ENCODE data around the gene WDR4.
"Not testable (repeated sequence)": the region's sequence is repeated elsewhere in the genome, so short reads cannot be mapped to it uniquely, and the experiment has no call there.

WDR4 gene

DNA sequence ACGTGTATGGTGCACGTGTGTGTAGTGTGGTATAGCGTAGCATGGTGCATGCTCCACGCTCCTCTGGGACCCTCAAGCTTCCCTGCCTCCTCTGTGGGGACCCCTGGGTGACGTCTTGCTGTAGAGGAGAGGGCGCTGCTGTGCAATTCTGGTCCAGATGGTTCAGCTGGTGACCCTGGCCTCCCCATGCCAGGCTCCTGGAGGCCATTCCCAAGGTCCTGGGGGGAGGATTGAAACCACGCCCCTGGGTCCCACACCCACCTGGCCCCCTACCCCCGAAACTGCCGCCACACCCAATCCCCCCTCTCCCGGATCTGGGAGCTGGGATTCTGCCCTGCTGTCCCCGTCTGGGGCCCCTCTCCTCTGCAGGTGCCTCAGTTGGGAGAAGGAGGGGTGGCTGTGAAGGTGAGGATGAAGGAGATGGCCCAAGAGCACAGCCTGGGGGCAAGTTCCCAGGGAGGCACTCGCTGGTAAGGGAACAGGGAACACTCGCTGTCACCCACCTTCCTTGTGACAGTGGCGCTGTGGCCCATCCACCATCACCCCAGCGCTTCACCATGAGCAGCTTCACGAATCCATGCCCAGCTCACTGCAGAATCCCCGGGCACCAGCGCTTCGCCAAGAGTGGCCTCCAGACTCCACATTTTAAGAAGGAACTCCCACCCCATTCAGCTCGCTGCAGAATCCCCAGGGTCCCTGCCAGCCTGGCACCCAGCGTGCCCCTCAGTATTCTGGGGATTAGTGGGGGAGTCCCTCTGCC, 38.0 kb downstream of the WDR4 start:
- H3K4me3 ChIP-seq (ENCODE audit: low read length): no peak overlapping the region
- TF ChIP-seq, protein P1, sequence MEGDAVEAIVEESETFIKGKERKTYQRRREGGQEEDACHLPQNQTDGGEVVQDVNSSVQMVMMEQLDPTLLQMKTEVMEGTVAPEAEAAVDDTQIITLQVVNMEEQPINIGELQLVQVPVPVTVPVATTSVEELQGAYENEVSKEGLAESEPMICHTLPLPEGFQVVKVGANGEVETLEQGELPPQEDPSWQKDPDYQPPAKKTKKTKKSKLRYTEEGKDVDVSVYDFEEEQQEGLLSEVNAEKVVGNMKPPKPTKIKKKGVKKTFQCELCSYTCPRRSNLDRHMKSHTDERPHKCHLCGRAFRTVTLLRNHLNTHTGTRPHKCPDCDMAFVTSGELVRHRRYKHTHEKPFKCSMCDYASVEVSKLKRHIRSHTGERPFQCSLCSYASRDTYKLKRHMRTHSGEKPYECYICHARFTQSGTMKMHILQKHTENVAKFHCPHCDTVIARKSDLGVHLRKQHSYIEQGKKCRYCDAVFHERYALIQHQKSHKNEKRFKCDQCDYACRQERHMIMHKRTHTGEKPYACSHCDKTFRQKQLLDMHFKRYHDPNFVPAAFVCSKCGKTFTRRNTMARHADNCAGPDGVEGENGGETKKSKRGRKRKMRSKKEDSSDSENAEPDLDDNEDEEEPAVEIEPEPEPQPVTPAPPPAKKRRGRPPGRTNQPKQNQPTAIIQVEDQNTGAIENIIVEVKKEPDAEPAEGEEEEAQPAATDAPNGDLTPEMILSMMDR (conservative IDR thresholded peaks at IDR 0.05; ENCODE audit: low read length): no peak
- DNase-seq (ENCODE audit: low read depth): no peak

DNA sequence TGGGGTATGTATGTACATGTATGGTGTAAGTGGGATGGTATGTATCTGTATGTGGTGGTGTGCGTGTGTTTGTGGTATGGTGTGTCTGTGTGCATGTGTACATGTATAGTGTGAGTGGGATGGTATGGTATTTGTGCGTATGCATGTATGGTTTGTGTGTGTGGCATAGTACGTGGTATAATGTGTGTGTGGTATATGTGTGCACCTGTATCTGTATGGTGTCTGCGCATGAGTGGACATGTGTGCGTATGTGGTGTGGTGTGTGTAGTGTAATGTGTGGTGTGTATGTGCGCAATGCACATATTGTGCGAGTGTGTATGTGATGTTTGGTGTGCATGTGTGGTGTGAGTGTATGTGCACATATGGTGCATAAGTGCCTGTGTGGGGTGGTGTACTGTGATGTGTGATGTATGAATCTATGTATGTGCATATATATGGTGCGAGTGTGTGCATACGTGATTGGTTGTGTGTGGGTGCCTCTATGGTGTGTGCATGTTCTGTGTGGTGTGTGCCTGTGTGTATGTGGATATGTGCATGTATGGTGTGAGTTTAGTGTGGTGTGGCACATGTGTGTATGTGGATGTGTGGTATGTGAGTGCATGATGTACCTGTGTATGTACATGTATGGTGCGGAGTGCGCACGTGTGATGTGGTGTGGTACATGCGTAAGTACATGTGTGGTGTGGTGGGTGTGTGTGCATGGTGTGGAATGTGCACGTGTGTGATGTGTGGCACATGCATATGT, 38.8 kb downstream of the WDR4 start:
- TF ChIP-seq, protein P1 (conservative IDR thresholded peaks at IDR 0.05; ENCODE audit: low read length): no peak
- no peak for DNase-seq (ENCODE audit: low read depth)
- no peak overlapping the region for H3K4me3 ChIP-seq (ENCODE audit: low read length)

DNA sequence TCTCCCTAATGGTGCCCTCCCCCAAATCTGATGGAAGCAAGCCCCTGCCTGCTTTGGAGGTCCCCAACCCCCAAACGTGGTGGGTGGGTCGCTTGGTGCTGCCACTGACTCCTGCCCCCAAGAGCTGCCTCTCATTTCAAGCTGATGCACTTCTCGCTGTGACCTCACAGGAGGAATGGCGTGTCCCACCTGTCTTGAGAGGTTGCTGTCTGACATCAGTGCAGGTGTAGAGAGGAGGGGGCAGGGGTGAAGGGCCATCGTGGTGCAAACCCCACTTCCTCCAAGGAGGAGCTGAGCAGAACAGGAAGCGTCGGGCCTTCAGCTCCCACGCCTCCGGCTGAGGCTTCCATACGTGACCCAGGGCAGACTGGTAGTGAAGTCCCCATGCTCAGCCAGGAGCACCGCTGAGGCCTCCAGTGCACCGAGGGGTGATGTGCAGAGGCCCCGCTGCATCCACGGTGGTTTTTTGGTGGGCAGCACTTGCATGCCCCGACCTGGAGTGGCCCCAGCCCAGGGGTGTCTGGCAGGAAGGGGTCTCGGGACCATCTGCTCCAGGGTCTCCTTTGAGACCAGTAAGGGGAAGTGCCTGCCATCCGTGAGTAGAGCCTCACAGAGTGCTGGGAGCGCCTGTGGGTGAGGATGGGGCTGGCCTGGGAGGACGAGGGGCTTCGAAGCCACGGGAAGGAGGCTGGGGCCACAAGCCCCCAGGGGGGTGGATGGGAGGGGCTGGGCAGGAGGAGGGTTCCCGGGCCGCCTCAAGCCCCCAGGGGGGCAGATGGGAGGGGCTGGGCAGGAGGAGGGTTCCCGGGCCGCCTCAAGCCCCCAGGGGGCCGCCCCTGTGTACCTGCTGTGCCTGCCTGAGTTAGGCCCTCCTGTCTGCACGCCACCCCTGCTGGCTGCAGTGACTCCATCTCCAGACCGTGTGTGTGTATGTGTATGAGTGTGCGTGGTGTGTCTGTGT, 39.8 kb downstream of the WDR4 start:
- DNase-seq (ENCODE audit: low read depth): no peak
- H3K4me3 ChIP-seq (ENCODE audit: low read length): no peak overlapping the region
- TF ChIP-seq, protein P1 (conservative IDR thresholded peaks at IDR 0.05; ENCODE audit: low read length): no peak

DNA sequence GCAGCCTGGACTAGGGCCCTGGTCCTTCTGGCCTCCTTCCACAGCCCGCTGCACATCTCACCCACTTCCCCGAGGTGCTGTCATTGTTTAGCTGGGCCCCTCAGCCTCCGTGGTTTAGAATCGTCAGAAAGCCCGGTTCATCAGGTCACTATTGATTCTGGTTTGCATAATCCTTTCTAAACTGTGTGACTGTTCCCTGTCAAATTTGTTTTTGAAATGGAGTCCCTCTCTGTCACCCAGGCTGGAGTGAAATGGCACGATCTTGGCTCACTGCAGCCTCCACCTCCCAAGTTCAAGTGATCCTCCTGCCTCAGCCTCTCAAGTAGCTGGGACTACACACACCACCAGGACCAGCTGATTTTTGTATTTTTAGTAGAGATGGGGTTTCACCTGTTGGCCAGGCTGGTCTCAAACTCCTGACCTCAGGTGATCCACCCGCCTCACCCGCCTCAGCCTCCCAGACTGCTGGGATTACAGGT, 41.1 kb downstream of the WDR4 start:
- not testable (repeated sequence) for H3K4me3 ChIP-seq (ENCODE audit: low read length); DNase-seq (ENCODE audit: low read depth)

DNA sequence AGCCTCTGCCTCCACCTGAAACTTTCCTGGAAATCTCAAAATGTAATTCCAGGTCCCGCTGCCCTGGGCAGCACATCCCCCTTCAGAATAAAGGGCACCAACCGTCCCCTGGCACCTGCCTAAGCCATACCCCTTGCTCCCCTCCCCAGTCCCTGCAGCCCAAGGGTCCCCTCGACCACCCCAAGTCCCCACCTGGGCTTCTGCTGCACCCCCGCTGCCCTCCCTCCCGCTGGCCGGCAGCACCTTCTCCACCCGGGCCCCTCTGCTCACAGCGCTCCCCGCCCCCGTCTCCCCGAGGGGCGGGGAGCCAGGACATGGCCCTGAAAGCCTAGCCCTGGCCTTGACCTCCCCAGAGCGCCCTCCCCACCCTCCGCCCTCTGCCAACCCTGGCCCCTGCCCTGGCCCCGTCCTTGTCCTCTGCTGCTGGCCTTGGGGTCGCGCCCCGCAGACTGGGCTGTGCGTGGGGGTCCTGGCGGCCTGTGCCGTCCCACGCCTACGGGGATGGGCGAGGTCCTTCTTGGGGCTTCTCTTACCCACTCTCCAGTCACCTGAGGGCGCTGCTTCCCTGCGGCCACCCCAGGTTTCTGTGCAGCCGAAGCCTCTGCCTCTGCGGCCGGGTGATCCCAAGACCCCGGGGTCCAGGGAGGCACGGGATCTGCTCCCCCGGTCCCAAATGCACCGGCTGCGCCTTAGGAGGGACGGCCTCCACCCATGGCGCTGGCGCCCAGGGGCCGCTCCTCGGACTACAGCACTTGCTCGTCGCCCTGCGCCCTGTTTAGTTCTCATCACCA, 41.7 kb downstream of the WDR4 start:
- TF ChIP-seq, protein P1 (conservative IDR thresholded peaks at IDR 0.05; ENCODE audit: low read length): no peak
- H3K4me3 ChIP-seq (ENCODE audit: low read length): no peak overlapping the region
- no peak for DNase-seq (ENCODE audit: low read depth)

DNA sequence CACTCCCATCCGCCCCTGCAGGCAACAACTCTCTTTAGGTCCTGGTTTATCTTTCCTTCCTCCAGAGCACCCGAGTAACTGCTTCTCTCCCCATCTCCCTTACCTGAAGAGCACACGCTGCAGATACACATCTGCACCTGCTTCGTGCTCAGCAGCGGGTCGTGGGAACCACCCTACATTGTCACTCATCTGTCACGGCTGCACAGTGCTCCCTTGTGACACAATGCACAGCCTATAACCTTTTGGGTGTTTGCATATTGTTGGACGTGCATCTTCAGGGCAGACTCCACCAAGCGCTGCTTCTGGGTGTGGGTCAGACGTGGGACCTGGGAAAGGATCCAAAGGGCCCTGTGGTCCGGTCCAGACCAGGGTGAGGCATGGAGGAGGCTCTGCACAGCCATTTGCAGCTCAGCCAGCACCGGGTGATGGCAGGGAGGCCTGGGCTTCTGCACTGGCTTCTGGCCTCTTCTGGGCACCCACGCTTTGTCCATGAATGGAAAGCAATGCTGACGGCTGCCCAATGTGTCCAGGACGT, 42.5 kb downstream of the WDR4 start:
- H3K4me3 ChIP-seq (ENCODE audit: low read length): no peak overlapping the region
- DNase-seq (ENCODE audit: low read depth): no peak
- TF ChIP-seq, protein P1 (conservative IDR thresholded peaks at IDR 0.05; ENCODE audit: low read length): no peak
